ENCODE results near the gene MOV10L1. TPM values are rescaled to one million over a fixed set of nuclear protein-coding genes. Genes with fewer than 3 reads are reported as not detected.

MOV10L1 gene
- total RNA-seq, 1 donor from 2014 or later: 0.22 TPM

GRCh38 chr22:50058061-50058905, 31.5 kb upstream of the MOV10L1 start, which contains the start of gene TTLL8:
TTLL8 (minus strand) TSS chr22:50058298.
- intact Hi-C loops (cut with micrococcal nuclease): no loop called here
- DNase-seq (no peak), ATAC-seq (peak; percentile 36)

- DNase-seq: no peak
- peak; percentile 42 for ATAC-seq
- intact Hi-C loops (cut with micrococcal nuclease): no loop called here
These were observed 30.6 kb upstream of the MOV10L1 start for GRCh38 chr22:50058906-50059880.

DNA sequence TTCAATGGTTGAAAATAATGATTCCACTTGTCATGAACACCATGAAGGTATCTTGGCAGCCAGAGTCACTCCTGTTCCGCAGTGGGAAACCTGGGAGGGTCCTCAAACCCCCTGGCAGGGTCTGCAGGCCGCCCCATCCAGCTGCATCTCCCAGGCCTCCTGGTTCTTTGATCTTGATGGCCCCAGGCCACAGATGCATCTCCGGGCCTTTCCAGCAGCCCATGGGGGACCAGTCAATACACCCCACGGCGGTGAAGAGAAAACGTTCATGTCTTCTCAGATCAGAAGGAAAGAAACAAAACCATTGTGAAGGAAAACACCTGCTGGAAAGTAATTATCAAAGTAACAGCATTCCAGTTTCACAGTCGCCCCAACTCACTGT, 29.9 kb upstream of the MOV10L1 start:
- intact Hi-C loops (cut with micrococcal nuclease): no loop called here
- no peak for DNase-seq
- no peak for ATAC-seq

GRCh38 chr22:50060441-50061140, 29.2 kb upstream of the MOV10L1 start:
- intact Hi-C loops (cut with micrococcal nuclease): no loop called here
- ATAC-seq (no peak), DNase-seq (no peak)

DNA sequence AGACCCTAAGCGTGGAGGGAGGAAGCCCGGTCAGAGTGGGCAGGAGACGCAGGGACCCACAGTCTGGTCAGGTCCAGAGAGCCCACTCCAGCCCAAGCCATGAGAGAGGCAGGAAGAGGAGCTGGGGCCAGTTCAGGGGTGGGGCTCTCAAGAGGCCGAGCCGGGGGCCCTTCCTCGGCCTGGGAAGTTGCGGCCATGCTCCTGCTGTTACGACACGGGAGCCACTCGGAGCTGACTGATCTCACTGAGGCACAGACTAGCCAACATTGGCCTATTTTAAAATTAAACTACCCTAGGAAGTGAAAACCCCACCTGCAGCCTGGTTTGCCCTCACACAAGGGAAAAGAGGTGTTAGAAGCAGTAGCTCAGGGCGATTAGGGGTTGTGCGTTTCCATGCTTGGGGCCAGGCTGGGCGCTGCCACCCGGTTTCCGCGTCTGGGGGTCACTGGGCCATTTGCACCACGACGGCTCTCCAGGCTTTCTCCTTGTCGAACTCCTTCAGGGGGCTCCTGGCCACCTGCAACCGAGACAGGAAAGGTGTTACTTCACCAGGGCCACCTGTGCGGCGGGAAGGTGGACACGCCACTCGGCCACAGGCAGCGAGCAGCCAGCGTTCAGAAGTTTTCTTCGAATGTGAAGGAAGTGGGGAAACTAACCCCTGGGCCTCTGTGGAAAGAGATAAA, 28.5 kb upstream of the MOV10L1 start:
- DNase-seq (no peak), ATAC-seq (no peak)
- intact Hi-C loops (cut with micrococcal nuclease): no loop called here

DNA sequence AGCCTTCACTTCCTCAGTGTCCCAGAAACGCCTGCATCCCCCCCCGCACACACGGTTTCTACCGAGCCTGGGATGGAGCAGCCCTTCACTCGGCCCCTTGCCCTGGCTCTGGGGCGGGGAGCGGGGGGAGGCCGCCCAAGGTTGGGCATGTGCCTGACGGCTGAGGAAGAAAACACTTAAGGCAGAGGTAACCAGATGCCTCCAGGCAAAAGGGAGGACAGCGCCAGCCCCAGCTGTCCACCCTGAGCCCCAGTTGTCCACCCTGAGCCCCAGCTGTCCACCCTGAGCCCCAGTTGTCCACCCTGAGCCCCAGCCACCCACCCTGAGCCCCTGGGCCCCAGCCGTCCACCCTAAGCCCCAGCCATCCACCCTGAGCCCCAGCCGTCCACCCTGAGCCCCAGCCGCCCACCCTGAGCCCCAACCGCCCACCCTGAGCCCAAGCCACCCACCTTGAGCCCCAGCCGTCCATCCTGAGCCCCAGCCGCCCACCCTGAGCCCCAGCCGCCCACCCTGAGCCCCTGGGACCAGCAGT, 27.9 kb upstream of the MOV10L1 start:
- ATAC-seq: no peak
- DNase-seq: no peak
- intact Hi-C loops (cut with micrococcal nuclease): no loop called here

DNA sequence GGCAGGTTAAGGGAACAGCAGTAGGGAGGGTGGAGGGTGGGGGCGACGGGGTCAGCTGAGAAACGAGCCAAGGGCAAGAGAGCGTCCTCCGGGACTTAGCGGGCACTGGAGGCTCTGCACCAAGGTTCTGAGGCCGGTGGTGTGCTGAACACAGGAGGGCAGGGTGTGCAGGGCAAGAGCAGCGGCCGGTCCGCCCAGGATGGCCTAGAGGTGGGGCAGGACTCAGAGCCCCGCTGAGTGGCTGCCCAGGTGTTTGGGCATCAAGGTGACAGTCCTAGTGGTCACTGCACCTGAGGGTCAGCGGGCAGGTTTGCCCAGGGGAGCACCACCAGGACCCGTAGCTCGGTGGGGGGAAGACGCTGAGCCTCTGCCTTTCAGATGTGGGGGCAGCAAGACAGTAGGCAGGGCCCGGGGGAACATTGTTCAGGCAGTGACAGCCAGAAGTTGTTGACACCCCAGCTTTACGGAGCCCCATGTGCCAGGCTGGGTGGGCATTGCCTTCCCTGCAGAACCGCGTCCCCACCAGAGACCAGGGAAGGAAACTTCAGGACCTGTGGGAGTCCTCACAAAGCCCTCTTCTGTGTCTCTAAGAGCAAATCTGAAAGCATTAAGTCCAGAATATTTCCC, 27.2 kb upstream of the MOV10L1 start:
- DNase-seq: no peak
- intact Hi-C loops (cut with micrococcal nuclease): no loop called here
- ATAC-seq: no peak

- ATAC-seq: no peak
- no peak for DNase-seq
- intact Hi-C loops (cut with micrococcal nuclease): no loop called here
These were observed 26.0 kb upstream of the MOV10L1 start for GRCh38 chr22:50063589-50064393.

DNA sequence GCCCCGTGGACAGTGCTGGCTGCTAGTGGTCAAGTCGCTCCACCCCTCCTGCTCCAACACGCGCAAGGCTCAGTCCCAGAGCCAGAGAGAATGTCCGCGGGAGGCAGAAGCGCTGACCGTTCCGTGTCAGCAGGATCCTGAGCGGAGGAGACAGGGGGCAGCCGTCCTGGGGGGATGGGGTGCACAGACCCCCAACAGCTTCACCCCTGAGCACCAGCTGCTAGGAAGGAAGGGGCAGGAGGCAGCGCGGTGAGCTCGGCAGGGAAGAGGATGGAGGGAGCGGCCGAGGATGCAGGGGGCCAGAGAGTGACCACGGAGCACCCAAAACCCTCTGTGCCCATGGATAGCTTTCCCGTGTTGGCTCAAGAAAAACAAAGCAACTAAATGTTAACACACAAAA, 25.4 kb upstream of the MOV10L1 start:
- DNase-seq (no peak), ATAC-seq (no peak)
- intact Hi-C loops (cut with micrococcal nuclease): no loop called here

DNA sequence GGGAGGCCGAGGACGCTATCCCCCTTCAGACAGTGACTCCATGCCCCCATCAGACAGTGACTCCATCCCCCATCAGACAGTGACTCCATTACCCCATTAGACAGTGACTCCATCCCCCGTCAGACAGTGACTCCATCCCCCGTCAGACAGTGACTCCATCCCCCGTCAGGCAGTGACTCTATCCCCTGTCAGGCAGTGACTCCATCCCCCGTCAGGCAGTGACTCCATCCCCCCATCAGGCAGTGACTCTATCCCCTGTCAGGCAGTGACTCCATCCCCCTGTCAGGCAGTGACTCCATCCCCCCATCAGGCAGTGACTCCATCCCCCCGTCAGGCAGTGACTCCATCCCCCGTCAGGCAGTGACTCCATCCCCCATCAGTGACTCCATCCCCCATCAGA, 22.6 kb upstream of the MOV10L1 start:
- intact Hi-C loops (cut with micrococcal nuclease): no loop called here
- DNase-seq (no peak), ATAC-seq (no peak)

DNA sequence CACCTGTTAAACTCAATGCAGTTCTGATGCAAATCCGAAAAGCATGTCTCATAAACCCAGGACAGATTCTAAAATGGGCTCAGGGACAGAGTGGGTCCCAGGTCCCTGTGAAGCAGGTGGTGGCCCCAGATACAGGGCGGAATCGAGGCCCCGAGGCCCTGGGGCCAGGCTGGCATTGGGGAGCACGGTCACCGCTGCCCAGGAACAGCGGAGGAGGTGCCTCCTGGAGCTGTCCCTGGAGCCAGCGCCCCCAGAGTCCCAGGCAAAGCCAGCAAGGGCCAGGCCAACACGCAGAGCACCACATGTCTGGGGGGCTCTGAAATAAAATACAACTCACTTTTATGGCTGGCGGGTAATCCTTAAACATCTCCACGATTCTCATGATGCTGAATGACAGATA, 21.7 kb upstream of the MOV10L1 start:
- intact Hi-C loops (cut with micrococcal nuclease): no loop called here
- DNase-seq (no peak), ATAC-seq (no peak)

GRCh38 chr22:50070366-50070765, 19.4 kb upstream of the MOV10L1 start:
- ATAC-seq: no peak

GRCh38 chr22:50071432-50072166, 18.2 kb upstream of the MOV10L1 start:
- ATAC-seq (no peak), DNase-seq (no peak)
- intact Hi-C loops (cut with micrococcal nuclease): no loop called here

More at GRCh38 chr22:50070366-50070765, 19.4 kb upstream of the MOV10L1 start:
- intact Hi-C loops (cut with micrococcal nuclease): no loop called here
- DNase-seq: no peak

GRCh38 chr22:50072167-50072555, 17.6 kb upstream of the MOV10L1 start:
- ATAC-seq: no peak
- intact Hi-C loops (cut with micrococcal nuclease): no loop called here
- no peak for DNase-seq

DNA sequence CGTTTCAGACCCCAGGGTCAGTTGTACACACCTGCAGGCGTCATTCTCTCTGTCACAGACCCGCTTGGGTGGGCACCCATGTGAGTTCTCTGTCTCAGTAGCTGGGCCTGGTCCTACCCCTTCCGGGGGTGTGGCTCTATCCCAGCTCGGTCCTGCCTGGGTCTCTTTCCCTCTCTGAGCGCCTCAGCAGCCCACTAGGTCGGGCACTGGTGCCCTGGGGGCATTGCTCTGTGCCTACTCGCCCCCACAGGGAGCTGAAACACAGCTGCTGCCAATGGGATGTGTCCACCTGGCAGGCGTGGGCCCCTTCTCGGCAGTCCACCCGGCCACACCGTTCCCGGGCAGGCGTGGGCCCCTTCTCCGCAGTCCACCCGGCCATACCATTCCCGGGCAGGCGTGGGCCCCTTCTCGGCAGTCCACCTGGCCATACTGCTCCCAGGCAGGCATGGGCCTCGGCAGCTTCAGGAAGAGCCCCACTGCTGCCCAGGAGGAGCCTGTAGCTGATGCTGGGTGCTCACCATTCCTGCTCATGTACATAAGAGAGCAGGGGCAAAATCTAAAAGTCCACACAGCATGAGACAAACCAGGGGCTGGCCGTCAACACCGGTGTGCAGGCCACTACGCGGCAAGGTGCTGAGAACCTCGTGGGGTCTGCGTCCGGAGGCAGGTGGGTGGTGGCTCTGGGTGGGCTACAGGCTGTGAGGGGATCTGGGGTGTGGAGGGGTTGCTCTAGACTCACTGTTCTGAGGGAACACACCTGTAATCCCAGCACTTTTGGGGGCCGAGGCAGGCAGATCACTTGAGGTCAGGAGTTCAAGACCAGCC, 16.9 kb upstream of the MOV10L1 start:
- DNase-seq (no peak), ATAC-seq (no peak)
- intact Hi-C loops (cut with micrococcal nuclease): no loop called here

GRCh38 chr22:50074056-50074455, 15.8 kb upstream of the MOV10L1 start:
- intact Hi-C loops (cut with micrococcal nuclease): no loop called here
- ATAC-seq: no peak
- DNase-seq: no peak
